GM21723 (cell line): Measurements from ENCODE around the gene CACNA2D1.

ENCODE experiments used
- ATAC-seq: cut with Tn5 transposase; IDR thresholded peaks from one replicate; pipeline ENCODE4 v1.9.1; 2021; ENCODE audit warnings: mild to moderate bottlenecking, moderate library complexity; ENCODE audit not compliant: unreplicated experiment

The CACNA2D1 gene

GRCh38 chr7:81902536-81902935, 541.0 kb downstream of the CACNA2D1 start:
- ATAC-seq = no peak
